ENCODE data around the gene GRM8. TPM values are rescaled to one million over a fixed set of nuclear protein-coding genes. Genes with fewer than 3 reads are reported as not detected.

The GRM8 gene
- total RNA-seq, 1 experiment from 2014 or later: not detected

- no peak for TF ChIP-seq CTCF (conservative IDR thresholded peaks at IDR 0.05; ENCODE audit: low read depth, low read length)
- no peak for TF ChIP-seq EZH2 (IDR thresholded peaks at IDR 0.05; ENCODE audit: low read length, unreplicated experiment)
- no peak for TF ChIP-seq EZH2phosphoT487 (IDR thresholded peaks at IDR 0.05; ENCODE audit: borderline replicate concordance, low read length)
- Histone ChIP-seq H3K4me2 (ENCODE audit: low read length) (no peak overlapping the region), H3K4me3 (ENCODE audit: low read length) (no peak overlapping the region), H3K4me1 (ENCODE audit: insufficient read depth, low read length) (no peaks in the 10 kb centered on the region), H2AFZ (ENCODE audit: low read length) (no peak overlapping the region), H3K9me3 (ENCODE audit: low read length) (0 out of 2 replicates have a peak, but pooled peaks cover 1% of the 10 kb centered on the region), H3K9me2 (replicated peaks; ENCODE audit: low read length) (no peaks in the 10 kb centered on the region), H3K9ac (ENCODE audit: low read length) (no peak overlapping the region), H3K27ac (ENCODE audit: low read length) (no peak overlapping the region), H3F3A (ENCODE audit: low read length, unreplicated experiment) (no peaks in the 10 kb centered on the region), H3K36me3 (ENCODE audit: low read depth, low read length) (no peaks in the 10 kb centered on the region), H4K20me1 (ENCODE audit: low read length) (no peaks in the 10 kb centered on the region), H3K27me3 (ENCODE audit: low read length) (no peaks in the 10 kb centered on the region), H3K79me2 (ENCODE audit: low read length) (no peaks in the 10 kb centered on the region)
- ChIA-PET POLR2A (ENCODE audit: unreplicated experiment) (no interaction called here), CTCF (no interaction called here)
- no peak for DNase-seq
- intact Hi-C loops (cut with micrococcal nuclease): no loop called here
- no TSS peak for BruUV-seq (replicated peaks)
- no peak for ATAC-seq
Measured at GRCh38 chr7:126401918-126402317, 850.8 kb downstream of the GRM8 start.

DNA sequence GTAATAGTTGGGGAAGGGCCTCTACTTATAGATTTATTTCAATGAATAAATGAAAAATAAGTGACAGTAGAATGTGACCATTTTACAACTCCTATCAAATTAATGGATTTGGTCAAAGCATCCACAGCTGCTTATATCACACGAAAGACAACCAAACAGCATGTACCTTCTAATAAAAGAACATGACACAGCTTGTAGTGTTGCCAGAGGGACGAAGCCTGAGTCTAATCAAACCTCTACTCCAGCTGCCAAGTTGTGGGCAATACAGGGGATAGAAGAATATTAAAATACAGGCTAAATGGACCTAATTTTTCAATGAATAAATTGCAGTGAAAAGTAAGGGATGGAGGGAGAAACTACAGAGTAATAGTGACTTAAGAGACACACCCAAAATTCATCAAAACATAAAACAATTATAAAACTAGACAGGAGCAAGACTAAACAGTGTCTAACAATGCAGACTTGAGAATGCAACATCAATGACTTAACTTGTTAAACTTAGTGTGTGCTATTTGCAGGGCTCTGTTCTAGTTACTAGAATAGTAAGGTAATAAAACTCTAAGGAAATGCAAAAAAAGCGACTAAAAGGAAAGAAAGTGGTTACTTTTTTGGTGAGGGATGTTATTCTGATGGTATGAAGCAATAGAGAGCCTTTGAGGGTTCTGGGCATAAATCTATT lies 853.8 kb downstream of the GRM8 start:
- ChIA-PET POLR2A (ENCODE audit: unreplicated experiment) (no interaction called here), CTCF (no interaction called here)
- DNase-seq: no peak
- no peaks in the 10 kb centered on the region for H3K36me3 ChIP-seq (ENCODE audit: low read depth, low read length)
- no peaks in the 10 kb centered on the region for H3F3A ChIP-seq (ENCODE audit: low read length, unreplicated experiment)
- TF ChIP-seq CTCF (conservative IDR thresholded peaks at IDR 0.05; ENCODE audit: low read depth, low read length) (no peak), EZH2 (IDR thresholded peaks at IDR 0.05; ENCODE audit: low read length, unreplicated experiment) (no peak), EZH2phosphoT487 (IDR thresholded peaks at IDR 0.05; ENCODE audit: borderline replicate concordance, low read length) (no peak)
- no peaks in the 10 kb centered on the region for H3K79me2 ChIP-seq (ENCODE audit: low read length)
- intact Hi-C loops (cut with micrococcal nuclease): no loop called here
- no peak overlapping the region for H3K4me2 ChIP-seq (ENCODE audit: low read length)
- H3K27ac ChIP-seq (ENCODE audit: low read length): no peak overlapping the region
- no peak overlapping the region for H3K9ac ChIP-seq (ENCODE audit: low read length)
- no peak overlapping the region for H2AFZ ChIP-seq (ENCODE audit: low read length)
- H3K4me3 ChIP-seq (ENCODE audit: low read length): no peak overlapping the region
- H4K20me1 ChIP-seq (ENCODE audit: low read length): no peaks in the 10 kb centered on the region
- H3K4me1 ChIP-seq (ENCODE audit: insufficient read depth, low read length): no peaks in the 10 kb centered on the region
- no peaks in the 10 kb centered on the region for H3K27me3 ChIP-seq (ENCODE audit: low read length)
- no peaks in the 10 kb centered on the region for H3K9me2 ChIP-seq (replicated peaks; ENCODE audit: low read length)
- BruUV-seq (replicated peaks): no TSS peak
- no peak for ATAC-seq
- H3K9me3 ChIP-seq (ENCODE audit: low read length): peaks cover 11% of the 10 kb centered on the region; the same call in 1 of the 2 replicates

DNA sequence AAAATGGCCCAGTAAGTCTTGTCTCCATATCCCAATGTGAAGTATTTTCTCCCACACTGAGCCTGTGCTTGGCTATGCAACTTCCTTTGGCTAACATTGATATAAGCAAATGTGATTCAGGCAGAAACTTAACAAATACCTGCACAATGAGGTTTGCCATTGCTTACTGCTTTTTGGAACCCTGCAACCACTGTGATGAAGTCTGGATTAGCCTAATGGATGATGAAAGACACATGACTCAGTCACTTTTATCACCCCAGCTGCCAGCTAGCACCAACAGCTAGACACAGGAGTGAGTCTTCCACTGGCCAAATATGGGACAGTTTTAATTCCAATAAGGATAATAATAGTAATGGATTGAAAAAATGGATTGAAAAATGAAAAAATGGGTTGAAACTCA lies 854.5 kb downstream of the GRM8 start:
- no peak for DNase-seq
- Histone ChIP-seq H3K79me2 (ENCODE audit: low read length) (no peaks in the 10 kb centered on the region), H3K4me3 (ENCODE audit: low read length) (no peak overlapping the region), H3K9me2 (replicated peaks; ENCODE audit: low read length) (no peaks in the 10 kb centered on the region), H3F3A (ENCODE audit: low read length, unreplicated experiment) (no peaks in the 10 kb centered on the region), H3K4me1 (ENCODE audit: insufficient read depth, low read length) (no peaks in the 10 kb centered on the region), H3K4me2 (ENCODE audit: low read length) (no peak overlapping the region), H3K27me3 (ENCODE audit: low read length) (no peaks in the 10 kb centered on the region), H2AFZ (ENCODE audit: low read length) (no peak overlapping the region), H4K20me1 (ENCODE audit: low read length) (no peaks in the 10 kb centered on the region), H3K9ac (ENCODE audit: low read length) (no peak overlapping the region), H3K27ac (ENCODE audit: low read length) (no peak overlapping the region), H3K36me3 (ENCODE audit: low read depth, low read length) (no peaks in the 10 kb centered on the region), H3K9me3 (ENCODE audit: low read length) (peaks cover 11% of the 10 kb centered on the region; the same call in 1 of the 2 replicates)
- intact Hi-C loops (cut with micrococcal nuclease): no loop called here
- ATAC-seq: no peak
- ChIA-PET POLR2A (ENCODE audit: unreplicated experiment) (no interaction called here), CTCF (no interaction called here)
- no TSS peak for BruUV-seq (replicated peaks)
- TF ChIP-seq EZH2phosphoT487 (IDR thresholded peaks at IDR 0.05; ENCODE audit: borderline replicate concordance, low read length): no peak
- no peak for TF ChIP-seq CTCF (conservative IDR thresholded peaks at IDR 0.05; ENCODE audit: low read depth, low read length)
- no peak for TF ChIP-seq EZH2 (IDR thresholded peaks at IDR 0.05; ENCODE audit: low read length, unreplicated experiment)

All from PC-3 (cell line).